Fibroblast of lung (primary cell): Measurements from ENCODE around the gene ARHGEF3. TPM values are rescaled to one million over a fixed set of nuclear protein-coding genes. Genes with fewer than 3 reads are reported as not detected.

Experiments used
- DNase-seq, 2 donors: peaks; one replicate each; pipeline versions ENCODE4 v3.0.0 to v3.0.0-alpha.2; 2010; ENCODE audit warnings: low read depth in 2 of 2
- H2AFZ ChIP-seq: 2 replicates; pipeline ENCODE4 v1.5.1; 2012; ENCODE audit warnings: low read length, control low read depth, inconsistent platforms
- H3K27ac ChIP-seq: 2 replicates; pipeline ENCODE4 v1.5.1; 2011; ENCODE audit warnings: low read length, control low read depth; ENCODE audit not compliant: insufficient read depth
- H3K27me3 ChIP-seq: 2 replicates; pipeline ENCODE4 v1.5.1; 2011; ENCODE audit warnings: mild to moderate bottlenecking, low read length; ENCODE audit not compliant: control insufficient read depth, insufficient read depth
- H3K36me3 ChIP-seq: 2 replicates; pipeline ENCODE4 v1.5.1; 2011; ENCODE audit warnings: low read length; ENCODE audit not compliant: control insufficient read depth, insufficient read depth
- H3K4me1 ChIP-seq: 2 replicates; pipeline ENCODE4 v1.5.1; 2011; ENCODE audit warnings: low read length; ENCODE audit not compliant: control insufficient read depth, insufficient read depth; ENCODE audit errors: extremely low read depth
- H3K4me2 ChIP-seq: 2 replicates; pipeline ENCODE4 v1.5.1; 2011; ENCODE audit warnings: low read length, control low read depth; ENCODE audit not compliant: insufficient read depth; ENCODE audit errors: extremely low read depth
- H3K4me3 ChIP-seq, 4 experiments: fragments of 200-600 bp in 1 of 4; sonication (generic) in 1 of 4; replicated peaks in 1 of 4; 2 replicates each; pipeline ENCODE4 v1.5.1; 2011 to 2016; ENCODE audit warnings: low read length in 4 of 4, low read depth in 3 of 4, mild to moderate bottlenecking in 3 of 4, control low read depth in 2 of 4, inconsistent platforms in 1 of 4, mixed read lengths in 1 of 4; ENCODE audit not compliant: insufficient read depth in 1 of 4; ENCODE audit errors: control extremely low read depth in 1 of 4
- H3K79me2 ChIP-seq: 2 replicates; pipeline ENCODE4 v1.5.1; 2012; ENCODE audit warnings: mild to moderate bottlenecking, low read length, inconsistent platforms; ENCODE audit not compliant: control insufficient read depth, insufficient read depth
- H3K9ac ChIP-seq: 2 replicates; pipeline ENCODE4 v1.5.1; 2011; ENCODE audit warnings: mild to moderate bottlenecking, low read length, control low read depth; ENCODE audit not compliant: insufficient read depth
- H3K9me3 ChIP-seq: 2 replicates; pipeline ENCODE4 v1.5.1; 2012; ENCODE audit warnings: low read depth, low read length; ENCODE audit not compliant: control insufficient read depth, insufficient read depth
- H4K20me1 ChIP-seq: 2 replicates; pipeline ENCODE4 v1.5.1; 2011; ENCODE audit warnings: low read length; ENCODE audit not compliant: control insufficient read depth, insufficient read depth; ENCODE audit errors: extremely low read depth
- CTCF ChIP-seq, 2 donors: IDR thresholded peaks in 1 of 2; conservative IDR thresholded peaks in 1 of 2; 1 replicate in 1 of 2; 2 replicates in 1 of 2; pipeline ENCODE4 v1.5.1; 2011 to 2012; ENCODE audit warnings: low read length in 2 of 2, control low read depth in 1 of 2, inconsistent platforms in 1 of 2, low read depth in 1 of 2, mild to moderate bottlenecking in 1 of 2
- EZH2 ChIP-seq: IDR thresholded peaks from 2 replicates; pipeline ENCODE4 v1.5.1; 2012; ENCODE audit warnings: low read length, control low read depth, mild to moderate bottlenecking; ENCODE audit errors: missing control alignments
- polyA plus RNA-seq, 2 donors: library from polyadenylated mRNA; depleted of rRNA in 1 of 2; stranded (reverse) in 1 of 2; unstranded in 1 of 2; fragments of >200 nt; gene quantifications; 2 replicates each; pipeline ENCODE4 v1.2.1, GENCODE V29; 2011 to 2012; ENCODE audit warnings: missing spikeins in 1 of 2
- total RNA-seq: library from RNA; depleted of rRNA; stranded (reverse); fragments of >200 nt; gene quantifications from 2 replicates; pipeline ENCODE4 v1.2.1, GENCODE V29; 2014

Gene ARHGEF3
- total and polyA plus RNA-seq, 2 donors (not counting 1 experiment from before 2014, with no cell fraction given) = 2.6 to 16.7 TPM

- Histone ChIP-seq H3K27me3 (no peaks in the 10 kb centered on the region), H3K4me1 (no peaks in the 10 kb centered on the region), H3K4me2 (peak overlapping the region; percentile 90), H3K27ac (peak overlapping the region; percentile 92), H3K79me2 (peaks cover 35% of the 10 kb centered on the region), H4K20me1 (no peaks in the 10 kb centered on the region), H3K4me3 (peak overlapping the region; percentile 70 to 95 (median 86)), H2AFZ (peak overlapping the region; percentile 63), H3K9ac (peak overlapping the region; percentile 87), H3K36me3 (no peaks in the 10 kb centered on the region), H3K9me3 (no peaks in the 10 kb centered on the region)
- no peak for DNase-seq
- no peak for TF ChIP-seq EZH2
- no peak for TF ChIP-seq CTCF (conservative IDR thresholded peaks at IDR 0.05 in 1 of 2, IDR thresholded peaks at IDR 0.05 in 1 of 2; ENCODE audit: low read depth in 1 of 2, low read length in 2 of 2)
Observed at GRCh38 chr3:56681984-56682461, 119.7 kb downstream of the ARHGEF3 start.

GRCh38 chr3:56680054-56680580 lies 121.6 kb downstream of the ARHGEF3 start:
- H3K9ac ChIP-seq = no peak overlapping the region
- H3K4me1 ChIP-seq = no peaks in the 10 kb centered on the region
- no peaks in the 10 kb centered on the region for H3K36me3 ChIP-seq
- DNase-seq = no peak
- H2AFZ ChIP-seq = no peak overlapping the region
- H3K4me3 ChIP-seq = no peak overlapping the region
- H3K9me3 ChIP-seq = no peaks in the 10 kb centered on the region
- peaks cover 44% of the 10 kb centered on the region for H3K79me2 ChIP-seq
- TF ChIP-seq EZH2 (no peak), CTCF (conservative IDR thresholded peaks at IDR 0.05 in 1 of 2, IDR thresholded peaks at IDR 0.05 in 1 of 2; ENCODE audit: low read depth in 1 of 2, low read length in 2 of 2) (no peak)
- no peak overlapping the region for H3K4me2 ChIP-seq
- no peaks in the 10 kb centered on the region for H4K20me1 ChIP-seq
- H3K27ac ChIP-seq = no peak overlapping the region
- H3K27me3 ChIP-seq = no peaks in the 10 kb centered on the region

Other genes starting within 250 kb of the ARHGEF3 start
- gene CCDC66, start 244.8 kb downstream of the ARHGEF3 start, total RNA-seq = 27.5 and 28.2 TPM in 2 replicates
- 7.1 and 8.3 TPM in 2 replicates for gene CCDC66, start 244.8 kb downstream of the ARHGEF3 start, polyA plus RNA-seq
- gene TASOR, start 118.7 kb downstream of the ARHGEF3 start, total RNA-seq = 99.4 and 112 TPM in 2 replicates
- gene TASOR, start 118.7 kb downstream of the ARHGEF3 start, polyA plus RNA-seq = 28.3 and 37.0 TPM in 2 replicates